HG02610 (cell line): ENCODE data around the gene SLC12A3.

Source experiments
- ATAC-seq: cut with Tn5 transposase; IDR thresholded peaks from one replicate; pipeline ENCODE4 v1.9.1; 2021; ENCODE audit warnings: mild to moderate bottlenecking, moderate library complexity; ENCODE audit not compliant: unreplicated experiment

SLC12A3 gene

GRCh38 chr16:56941092-56941491 lies 76.1 kb downstream of the SLC12A3 start:
- ATAC-seq = no peak

GRCh38 chr16:56941856-56942331 lies 76.9 kb downstream of the SLC12A3 start:
- ATAC-seq = no peak

DNA sequence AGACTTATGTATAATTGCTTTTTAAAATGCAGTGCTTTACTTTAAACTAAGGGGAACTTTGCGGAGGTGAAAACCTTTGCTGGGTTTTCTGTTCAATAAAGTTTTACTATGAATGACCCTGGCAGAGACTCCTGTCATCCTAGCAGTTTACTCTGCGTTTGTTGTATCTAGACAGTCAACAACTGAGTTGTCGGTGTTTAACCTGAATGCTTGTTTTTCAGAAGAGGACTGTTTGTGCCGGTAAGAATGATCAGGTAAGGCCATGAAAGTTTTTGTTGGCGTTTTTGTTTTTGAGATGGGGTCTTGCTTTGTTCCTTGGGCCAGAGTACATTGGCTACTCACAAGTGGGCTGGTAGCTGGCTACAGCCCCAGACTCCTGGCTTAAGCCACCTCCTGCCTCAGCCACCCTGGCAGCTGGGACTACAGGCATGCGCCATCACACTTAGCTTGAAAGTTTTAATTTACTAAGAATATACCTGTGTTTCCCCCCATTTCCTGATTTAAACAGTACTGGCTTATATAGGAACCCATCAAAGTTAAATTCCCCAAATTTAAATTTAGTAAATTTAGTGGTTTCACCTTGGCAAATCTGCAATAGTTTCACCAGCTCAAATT lies 78.9 kb downstream of the SLC12A3 start:
- ATAC-seq = no peak

GRCh38 chr16:56944954-56945839 lies 80.2 kb downstream of the SLC12A3 start:
- peak; percentile 66 for ATAC-seq

DNA sequence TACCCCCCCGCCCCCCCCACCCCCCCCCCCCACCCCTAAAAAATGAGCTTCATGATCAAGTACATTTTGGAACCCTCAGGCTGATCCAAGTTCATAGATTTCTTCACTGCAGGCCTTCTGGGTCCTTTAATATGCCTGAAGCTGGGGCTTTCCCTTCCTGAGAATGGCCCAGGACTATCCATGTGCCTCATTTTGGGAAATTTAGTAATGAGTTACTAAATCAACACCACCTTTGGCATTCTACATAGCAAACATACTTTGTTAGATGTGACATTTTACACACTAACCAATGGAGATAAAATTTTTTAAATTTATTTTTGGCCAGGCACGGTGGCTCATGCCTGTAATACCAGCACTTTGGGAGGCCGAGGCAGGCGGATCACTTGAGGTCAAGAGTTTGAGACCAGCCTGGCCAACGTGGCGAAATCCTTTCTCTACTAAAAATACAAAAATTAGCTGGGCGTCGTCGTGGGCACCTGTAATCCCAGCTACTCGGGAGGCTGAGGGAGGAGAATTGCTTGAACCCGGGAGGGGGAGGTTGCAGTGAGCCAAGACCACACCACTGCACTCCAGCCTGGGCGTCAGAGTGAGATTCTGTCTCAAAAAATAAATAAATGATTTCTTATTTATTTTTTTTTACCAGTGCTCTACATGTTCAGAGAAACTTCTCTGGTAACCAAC lies 81.0 kb downstream of the SLC12A3 start:
- no peak for ATAC-seq

- ATAC-seq = no peak
Measured at GRCh38 chr16:56946767-56947603, 82.0 kb downstream of the SLC12A3 start.

GRCh38 chr16:56947604-56947995 lies 82.6 kb downstream of the SLC12A3 start:
- no peak for ATAC-seq

- ATAC-seq = no peak
Measured at GRCh38 chr16:56948234-56948633, 83.2 kb downstream of the SLC12A3 start.

DNA sequence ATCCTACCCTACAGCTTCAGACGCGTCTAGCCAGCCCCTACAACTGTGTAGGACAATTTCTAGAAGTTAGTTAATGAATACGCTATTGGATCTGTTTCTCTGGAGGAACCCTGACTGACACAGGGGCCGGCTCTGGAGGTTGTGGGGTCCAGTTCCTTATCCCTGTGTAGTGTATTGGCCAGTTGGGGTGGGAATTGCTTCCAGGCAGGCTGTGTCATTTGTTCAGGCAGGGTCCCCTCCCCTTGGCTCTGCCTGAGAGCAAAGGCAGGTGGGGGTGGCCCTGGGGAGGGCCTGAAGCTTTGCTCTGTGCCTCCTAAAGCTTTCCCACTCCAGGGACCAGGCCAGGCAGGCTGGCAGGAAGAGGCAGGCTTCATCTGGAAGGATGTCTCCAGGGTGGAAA lies 85.0 kb downstream of the SLC12A3 start:
- ATAC-seq = no peak

DNA sequence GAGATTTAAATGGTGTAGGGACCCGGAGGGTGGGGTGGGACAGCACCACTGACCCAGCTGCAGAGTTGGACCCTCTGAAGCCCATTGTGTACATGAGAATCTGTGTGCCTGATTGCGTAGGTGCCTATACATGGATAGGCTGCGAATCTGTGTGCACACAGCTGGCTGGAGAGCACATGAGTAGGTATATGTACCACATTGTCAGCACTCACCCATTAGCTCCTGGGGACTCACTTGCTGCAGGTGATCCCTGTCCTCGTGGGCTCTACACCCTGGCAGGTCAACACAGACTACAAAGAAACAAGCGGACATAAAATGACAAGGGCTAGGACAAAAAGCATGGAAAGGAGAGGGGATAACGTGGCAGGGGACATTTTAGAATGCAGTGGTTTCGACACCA lies 85.4 kb downstream of the SLC12A3 start:
- no peak for ATAC-seq

DNA sequence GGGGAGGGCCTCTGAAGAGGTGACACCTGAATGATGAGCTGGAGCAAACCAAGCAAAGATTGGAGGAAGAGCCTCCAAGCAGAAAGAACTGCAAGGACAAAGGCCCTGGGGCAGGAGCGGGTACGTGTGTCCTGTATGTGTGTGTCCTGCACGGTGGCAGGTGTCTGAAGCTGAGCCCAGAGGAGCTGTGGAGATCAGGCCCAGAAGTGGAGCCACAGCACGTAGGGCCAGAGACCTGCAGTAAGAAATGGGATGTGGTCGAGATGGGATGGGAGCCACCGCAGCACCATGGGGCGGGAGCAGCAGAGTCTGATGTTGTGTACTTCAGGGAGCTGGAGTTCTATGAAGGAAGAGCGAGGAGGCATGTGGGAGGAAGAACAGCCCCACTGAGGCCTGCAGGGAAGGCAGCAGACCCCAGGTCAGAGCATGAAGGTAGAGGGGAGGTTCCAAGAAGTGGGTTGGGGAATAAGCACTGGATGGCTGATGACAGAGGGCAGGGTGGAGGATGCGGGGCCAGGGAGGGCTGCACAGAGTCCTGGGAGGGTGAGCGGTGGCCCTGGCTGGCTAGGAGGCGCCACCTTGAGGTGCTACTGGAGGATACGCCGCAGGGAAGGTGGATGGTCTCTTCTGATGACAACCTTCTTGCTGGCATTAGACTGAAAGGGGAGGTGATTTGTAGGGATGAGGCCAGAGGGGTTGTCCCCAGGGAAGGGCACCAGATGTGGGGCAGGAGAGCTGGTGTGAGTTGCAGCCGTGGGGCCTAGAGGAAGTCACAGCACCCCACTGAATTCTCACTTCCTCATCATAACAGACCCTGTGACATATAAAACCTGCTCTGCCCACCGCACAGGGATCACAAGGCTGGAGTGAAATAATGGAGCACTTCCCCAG lies 86.1 kb downstream of the SLC12A3 start:
- ATAC-seq = peak; percentile 51

DNA sequence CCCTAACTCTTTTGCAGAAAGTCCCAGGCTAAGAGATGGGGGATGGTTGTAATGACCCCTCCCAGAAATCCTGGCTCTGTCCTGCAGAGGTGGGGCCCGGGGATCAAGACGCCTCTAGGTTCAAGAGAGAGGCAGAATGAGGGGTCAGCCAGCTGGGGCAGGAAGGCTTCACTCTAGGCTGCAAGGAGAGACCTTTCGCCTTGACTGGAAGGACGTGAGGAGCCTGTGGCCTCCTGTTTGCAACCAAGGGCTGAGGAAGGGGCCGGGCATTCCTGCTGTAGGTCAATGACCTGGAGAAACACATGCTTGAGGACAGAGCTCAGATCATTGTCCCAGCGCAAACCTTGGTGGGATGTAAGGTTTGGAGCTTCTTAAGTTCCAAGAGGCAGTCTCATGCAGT lies 88.0 kb downstream of the SLC12A3 start:
- no peak for ATAC-seq

- no peak for ATAC-seq
Measured at GRCh38 chr16:56956076-56956475, 91.1 kb downstream of the SLC12A3 start.

DNA sequence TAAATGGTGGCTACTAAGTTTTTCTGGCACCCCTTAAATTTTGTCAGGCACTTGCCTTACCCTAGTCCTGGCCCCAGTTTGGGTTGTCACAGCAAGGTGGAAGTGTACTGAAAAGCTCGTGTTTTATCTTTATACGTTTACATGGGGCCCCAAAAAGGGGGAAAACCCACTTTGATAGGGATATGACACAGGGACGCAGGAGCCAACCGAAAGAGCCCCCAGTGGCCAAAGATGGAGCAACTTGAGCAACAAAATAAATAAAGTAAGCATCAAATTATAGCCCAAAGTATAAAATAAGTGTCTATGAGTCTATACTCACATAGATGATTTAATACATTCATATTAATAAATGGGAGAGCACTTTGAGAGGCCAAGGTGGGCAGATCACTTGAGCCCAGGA lies 91.7 kb downstream of the SLC12A3 start:
- no peak for ATAC-seq

DNA sequence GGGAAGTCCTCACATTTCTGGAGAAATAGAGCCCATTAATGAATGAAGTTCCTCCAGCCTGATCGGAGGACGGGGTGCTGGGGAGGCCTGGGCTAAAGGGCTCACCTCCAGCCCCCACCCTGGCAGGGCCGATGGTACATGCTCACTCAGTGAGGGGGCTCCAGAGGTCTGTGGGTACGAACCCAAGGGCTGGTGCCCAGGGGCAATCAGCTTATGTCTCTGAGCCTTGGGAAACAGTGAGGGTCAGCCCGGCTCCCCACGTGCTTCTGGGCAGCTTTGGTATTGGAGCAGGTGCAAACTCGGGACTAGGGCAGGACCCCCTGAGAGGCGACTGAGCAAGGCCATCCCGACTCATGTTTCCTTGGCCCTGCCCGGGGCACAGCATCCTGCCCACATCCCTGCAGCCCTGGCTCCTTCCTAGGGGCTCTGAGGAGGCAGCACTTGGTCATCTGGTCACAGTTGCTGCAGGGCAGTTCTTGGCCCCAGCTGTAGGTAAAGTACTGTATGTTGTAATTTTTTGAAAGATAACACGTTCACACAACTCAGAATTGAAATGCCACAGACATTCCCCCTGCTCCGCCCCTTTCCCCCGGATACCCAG lies 95.8 kb downstream of the SLC12A3 start:
- no peak for ATAC-seq

GRCh38 chr16:56961386-56961785 lies 96.4 kb downstream of the SLC12A3 start:
- ATAC-seq = no peak

DNA sequence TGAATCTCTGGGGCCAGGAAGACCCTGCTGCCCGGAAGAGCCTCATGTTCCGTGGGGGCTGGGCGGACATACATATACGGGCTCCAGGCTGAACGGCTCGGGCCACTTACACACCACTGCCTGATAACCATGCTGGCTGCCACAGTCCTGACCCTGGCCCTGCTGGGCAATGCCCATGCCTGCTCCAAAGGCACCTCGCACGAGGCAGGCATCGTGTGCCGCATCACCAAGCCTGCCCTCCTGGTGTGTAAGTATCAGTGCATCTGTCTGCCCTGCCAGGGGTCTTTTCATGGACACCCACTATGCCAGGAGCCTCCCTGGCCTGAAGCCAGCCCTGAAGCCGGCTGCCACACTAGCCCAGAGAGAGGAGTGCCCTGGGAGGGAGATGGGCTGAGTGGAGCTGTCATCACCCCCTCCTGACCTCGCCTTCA lies 96.9 kb downstream of the SLC12A3 start, which contains the start of gene CETP:
TSS of gene CETP (plus strand) at position 100 of the 431 bp plus-strand sequence. CDS start at position 130, 30 bp downstream.
- no peak for ATAC-seq

DNA sequence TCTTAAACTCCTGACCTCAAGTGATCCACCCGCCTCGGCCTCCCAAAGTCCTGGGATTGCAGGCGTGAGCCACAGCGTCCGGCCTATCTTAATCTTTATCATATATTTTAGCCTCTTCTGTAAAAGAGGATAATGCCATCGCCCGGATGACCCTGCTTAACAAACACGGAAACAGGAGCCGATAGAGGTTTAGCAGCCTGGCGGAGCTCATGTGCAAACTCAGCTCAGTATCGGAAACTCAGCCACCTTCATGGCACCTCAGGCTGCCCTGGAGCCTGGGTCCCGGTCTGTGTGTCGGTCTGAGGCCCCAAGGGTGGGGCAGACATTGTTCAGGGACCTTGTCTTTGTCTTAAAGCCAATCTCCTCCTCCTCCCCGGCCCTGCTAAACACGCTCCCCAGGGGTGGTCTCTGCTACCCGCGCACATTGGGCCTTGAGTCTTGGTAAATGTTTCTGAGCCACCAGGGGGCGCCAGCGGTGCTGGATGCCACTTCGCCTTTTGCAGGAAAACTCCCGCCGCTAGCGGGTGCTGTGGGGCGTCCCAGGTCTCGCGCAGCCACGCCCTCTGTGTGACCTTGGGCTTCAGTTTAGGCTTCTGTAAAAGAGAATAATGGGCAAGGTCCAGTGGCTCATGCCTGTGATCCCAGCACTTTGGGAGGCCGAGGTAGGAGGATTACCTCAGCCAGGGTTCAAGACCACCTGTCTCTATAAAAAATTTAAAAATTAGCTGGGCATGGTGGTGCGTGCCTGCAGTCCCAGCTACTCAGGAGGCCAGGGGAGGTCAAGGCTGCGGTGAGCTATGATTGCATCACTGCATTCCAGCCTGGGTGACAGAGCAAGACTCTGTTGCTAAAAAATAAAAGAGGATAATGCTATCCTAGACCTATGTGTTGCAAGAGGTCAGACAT lies 99.5 kb downstream of the SLC12A3 start:
- peak; percentile 63 for ATAC-seq
